Measurements from ENCODE around the gene MOSMO.
"Not testable (repeated sequence)": the region's sequence is repeated elsewhere in the genome, so short reads cannot be mapped to it uniquely, and the experiment has no call there.

MOSMO gene

DNA sequence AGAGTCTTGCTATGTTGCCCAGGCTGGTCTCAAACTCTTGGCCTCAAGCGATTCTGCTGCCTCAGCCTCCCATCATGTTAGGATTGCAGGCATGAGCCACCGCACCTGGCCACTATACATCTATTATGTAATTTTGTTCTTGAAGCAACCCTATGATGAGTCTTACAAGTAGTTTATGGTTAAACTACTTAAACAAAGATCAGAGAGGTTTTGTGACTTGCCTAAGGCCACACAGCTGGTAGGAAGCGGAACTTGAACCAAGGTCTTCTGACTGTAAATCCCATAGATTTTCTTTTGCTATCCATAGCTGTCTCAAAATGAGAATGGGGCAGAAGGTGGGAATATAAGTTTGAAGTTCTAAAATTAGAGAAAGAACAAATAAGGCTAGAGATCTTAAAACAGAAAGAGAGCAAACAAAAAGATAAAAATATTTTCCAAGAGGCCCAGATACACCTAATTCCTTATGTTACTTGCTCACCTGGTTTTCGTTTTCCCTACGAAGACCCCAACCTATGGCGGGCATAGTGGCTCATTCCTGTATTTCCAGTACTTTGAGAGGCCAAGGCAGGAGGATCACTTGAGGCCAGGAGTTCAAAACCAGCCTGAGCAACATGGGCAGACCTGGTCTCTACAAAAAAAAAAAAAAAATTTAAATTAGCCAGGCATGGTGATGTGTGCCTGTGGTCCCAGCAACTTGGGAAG lies 116.8 kb downstream of the MOSMO start:
- DNase-seq, result no peak
- intact Hi-C loops (cut with DNase I), result no loop called here

DNA sequence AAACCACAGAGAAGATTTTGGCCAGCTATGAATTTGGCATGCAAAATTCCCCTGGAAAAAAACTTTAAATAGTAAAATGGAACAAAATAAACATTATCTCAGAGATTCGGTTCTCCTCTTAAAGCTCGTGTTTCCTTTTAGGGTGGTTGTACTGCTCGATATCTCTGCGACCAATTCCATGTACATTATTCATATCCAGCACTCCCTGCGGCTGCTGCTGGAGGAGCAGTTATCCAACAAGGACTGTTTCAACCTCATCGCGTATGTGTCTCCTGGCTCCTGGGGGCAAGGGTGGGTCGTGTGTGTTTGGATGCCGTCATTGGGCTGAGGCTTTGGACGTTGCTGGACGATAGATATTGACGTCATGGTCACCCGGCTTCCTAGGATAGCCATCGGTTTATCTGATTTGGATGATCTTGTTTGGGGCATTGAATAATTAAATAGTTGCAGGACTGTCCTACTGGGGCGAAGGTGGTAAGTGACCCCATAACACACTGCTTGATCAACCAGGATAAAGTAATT lies 118.2 kb downstream of the MOSMO start:
- intact Hi-C loops (cut with DNase I), result loop anchor here (1.0 kb wide), 1 partner anchor 12 kb away; no protein-coding TSS in a partner anchor
- no peak for DNase-seq

DNA sequence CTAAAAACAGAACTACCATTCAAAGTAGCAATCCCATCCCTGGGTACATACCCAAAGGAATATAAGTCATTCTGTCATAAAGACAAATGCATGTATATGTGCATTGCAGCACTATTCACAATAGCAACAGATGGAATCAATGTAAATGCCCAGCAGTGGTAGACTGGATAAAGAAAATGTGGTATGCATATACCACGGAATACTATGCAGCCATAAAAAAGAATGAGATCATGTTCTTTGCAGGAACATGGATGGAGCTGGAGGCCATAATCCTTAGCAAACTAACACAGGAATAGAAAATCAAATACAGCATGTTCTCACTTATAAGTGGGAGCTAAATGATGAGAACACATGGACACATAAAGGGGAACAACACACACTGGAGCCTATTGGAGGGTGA lies 120.6 kb downstream of the MOSMO start:
- intact Hi-C loops (cut with DNase I); DNase-seq: not testable (repeated sequence)

DNA sequence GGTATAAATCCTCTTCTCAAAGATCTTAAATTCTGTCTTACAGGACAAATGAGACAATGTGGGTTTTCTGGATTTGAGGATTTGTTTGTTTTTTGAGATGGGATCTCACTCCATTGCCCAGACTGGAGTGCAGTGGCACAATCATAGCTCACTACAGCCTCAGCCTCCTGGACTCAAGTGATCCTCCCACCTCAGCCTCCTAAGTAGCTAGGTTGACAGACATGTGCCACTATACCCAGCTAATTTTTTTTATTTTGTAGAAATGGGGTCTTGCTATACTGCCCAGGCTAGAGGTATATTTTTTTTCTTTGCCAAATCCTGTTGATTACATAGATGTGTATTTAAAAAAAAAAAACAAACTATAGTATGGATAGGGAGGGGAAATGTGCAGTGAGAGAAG lies 122.6 kb downstream of the MOSMO start:
- no peak for DNase-seq
- intact Hi-C loops (cut with DNase I), result no loop called here

DNA sequence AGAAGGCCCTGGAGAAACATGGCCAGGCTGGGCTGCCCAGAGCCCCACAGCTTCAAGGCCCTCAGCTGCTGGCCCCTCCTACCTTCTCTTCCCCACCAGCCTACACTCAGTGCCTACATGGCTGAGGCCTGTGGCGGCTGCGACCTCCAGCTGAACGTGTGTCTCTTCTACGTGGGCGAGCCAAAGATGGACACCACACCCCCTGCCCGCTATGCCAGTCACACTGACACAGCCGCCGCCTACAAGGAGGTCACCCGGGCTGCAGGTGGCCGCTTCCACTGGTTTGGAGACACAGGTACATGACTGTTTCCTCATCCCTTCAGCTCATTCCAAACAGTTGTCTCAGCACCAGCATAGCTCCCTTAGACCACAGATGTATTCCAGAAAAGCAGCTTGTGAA lies 124.9 kb downstream of the MOSMO start:
- intact Hi-C loops (cut with DNase I), result no loop called here
- no peak for DNase-seq

Data from posterior cingulate gyrus (tissue), 11 donors.